Inflammatory macrophage treated with lipopolysaccharide for 1 hour (primary cell): ENCODE data around the gene KMT2B.
"Not testable (repeated sequence)": the region's sequence is repeated elsewhere in the genome, so short reads cannot be mapped to it uniquely, and the experiment has no call there.

ENCODE experiments used
- DNase-seq, 2 donors: peaks; one replicate each; pipeline ENCODE4 v3.0.0-alpha.2; 2020 to 2022

The KMT2B gene

DNA sequence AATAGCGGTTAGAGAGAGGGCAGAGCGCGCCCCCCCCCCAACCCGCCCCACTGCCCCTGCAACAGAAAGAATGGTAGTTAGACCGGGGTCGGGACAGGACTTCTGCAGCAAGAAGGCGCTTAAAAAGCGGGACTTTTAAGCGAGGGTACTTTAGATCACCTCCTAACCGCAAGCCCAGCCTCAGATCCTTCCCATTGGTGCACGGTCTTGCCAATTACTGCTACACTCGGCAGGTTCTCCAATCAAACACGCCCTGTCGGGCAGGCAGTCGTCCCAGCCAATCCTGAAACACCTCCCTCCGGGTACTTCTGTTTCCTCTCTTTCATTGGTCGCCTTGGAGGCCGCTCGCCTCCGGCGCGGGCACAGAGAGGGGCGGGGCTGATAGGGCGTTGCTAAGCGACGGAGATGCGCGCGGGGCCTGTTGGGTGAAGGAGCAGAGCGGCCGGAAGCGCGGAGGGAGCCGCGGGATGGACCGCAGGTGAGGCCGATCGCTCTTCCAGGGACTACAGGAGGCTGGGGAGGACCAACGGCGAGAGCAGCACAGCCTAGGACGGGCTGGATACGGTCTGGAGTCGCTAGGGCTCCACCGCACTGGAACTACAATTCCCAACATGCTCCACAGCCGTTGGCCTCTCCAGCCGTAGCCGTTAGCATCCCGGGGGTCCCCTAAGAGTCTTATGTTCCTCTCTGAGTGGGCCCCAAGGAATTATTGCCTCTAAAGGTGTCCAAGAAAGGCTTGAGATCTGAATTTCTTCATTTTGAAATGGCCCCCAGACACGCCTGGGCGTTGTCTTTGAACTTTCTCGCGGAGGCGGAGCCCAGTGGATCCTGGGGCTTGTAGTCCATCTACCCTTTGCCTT lies 40.2 kb downstream of the KMT2B start, which contains the start of gene PROSER3:
TSS of gene PROSER3 (plus strand) at position 428 of the 860 bp plus-strand sequence. CDS start at position 468, 40 bp downstream.
- peak; percentile 99 for DNase-seq

DNA sequence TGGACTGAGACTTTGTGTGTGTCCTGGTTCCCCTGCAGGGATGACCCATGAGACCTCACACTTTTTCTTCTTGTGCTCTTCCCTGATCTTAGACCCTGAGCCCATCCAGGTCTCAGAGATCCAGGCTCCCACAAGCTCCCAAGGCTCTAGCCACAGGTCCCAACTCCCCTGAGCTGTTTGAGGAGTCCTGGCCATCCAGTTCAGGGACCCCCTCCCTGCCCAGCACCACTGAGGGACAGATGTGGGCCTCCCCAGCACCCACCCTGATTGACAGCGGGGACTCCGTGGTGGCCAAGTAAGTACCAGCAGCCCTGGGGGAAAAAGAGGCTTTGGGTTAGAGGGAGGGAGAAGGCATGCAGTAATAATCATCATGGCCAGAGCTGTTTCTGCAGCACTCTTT lies 41.9 kb downstream of the KMT2B start:
- no peak for DNase-seq

DNA sequence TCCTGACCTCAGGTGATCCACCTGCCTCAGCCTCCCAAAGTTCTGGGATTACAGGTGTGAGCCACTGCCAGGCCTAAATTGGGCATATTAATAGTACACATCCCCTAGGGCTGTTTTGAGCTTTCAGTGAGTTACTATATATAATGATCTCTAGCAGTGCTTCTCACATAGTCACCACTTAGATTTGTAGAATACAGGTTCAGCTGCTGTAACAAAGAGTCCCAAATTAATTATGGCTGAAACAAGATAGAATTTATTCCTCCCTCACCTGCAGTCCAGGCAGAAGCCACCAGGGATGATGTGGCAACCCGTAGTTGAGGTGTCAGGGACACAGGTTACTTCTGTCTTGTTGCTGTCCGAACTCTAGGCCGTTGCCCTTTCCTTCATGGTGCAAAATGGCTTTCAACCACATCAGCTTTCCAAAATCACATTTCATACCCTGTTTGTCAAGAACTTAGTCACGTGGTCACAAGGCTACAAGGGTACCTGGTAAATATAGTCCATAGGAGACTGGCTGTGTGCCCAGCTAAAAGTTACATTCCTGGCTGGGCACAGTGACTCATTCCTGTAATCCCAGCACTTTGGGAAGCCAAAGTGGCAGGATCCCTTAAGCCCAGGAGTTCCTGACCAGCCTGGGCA lies 43.0 kb downstream of the KMT2B start:
- DNase-seq: no peak

DNA sequence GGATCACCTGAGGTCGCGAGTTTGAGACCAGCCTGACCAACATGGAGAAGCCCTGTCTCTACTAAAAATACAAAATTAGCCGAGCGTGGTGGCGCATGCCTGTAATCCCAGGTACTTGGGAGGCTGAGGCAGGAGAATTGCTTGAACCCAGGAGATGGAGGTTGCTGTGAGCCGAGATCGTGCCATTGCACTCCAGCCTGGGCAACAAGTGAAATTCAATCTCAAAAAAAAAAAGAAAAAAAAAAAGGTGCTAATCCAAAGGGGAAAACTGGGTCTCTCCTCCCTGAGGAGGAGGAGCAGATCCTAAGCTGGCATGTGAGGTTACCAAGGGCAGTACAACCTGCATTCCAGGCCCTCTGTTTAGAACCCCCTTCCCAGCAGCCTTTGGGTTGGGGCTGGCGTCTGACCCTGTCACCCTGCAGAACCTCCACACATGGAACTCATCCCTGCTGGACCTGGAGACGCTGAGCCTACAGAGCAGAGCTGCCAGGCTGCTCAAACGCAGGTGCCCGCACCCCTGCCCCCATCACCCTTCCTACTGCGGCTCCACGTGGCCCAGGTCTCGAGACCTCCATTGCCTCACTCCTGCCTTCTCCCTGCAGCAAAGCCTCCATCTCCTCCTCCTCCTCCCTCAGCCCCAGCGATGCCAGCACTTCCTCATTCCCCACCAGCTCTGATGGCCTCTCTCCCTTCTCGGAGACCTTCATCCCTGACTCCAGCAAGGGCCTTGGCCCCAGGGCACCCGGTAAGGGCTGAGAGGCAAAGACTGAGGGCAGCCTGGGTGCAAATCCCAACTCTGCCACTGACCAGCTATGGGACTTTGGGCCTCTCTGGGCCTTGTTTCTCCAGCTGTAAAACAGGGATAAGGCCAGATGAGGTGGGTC lies 46.9 kb downstream of the KMT2B start:
- no peak for DNase-seq

DNA sequence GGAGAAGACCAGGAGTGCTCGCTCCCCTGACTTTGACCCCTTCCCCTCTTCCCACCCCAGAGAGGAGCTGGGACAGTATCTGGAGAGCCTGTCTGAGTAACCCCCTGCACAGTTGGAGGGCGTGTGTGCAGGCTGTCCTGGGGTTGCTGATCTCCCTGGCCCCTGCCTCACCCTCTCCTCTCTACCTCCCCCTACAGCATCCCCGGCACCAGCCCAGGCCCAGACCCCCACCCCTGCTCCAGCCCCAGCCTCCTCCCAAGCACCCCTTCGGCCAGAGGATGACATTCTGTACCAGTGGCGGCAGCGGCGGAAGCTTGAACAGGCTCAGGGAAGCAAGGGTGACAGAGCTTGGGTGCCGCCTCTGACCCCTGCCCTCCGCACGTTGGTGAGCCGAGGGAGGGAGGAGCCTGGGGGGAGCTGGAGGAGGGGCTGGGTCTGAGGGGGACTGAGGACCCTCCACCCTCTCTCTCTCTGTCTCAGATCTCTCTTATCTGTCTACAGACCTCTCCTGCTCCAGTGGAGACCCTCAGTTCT lies 48.8 kb downstream of the KMT2B start:
- DNase-seq: no peak

DNA sequence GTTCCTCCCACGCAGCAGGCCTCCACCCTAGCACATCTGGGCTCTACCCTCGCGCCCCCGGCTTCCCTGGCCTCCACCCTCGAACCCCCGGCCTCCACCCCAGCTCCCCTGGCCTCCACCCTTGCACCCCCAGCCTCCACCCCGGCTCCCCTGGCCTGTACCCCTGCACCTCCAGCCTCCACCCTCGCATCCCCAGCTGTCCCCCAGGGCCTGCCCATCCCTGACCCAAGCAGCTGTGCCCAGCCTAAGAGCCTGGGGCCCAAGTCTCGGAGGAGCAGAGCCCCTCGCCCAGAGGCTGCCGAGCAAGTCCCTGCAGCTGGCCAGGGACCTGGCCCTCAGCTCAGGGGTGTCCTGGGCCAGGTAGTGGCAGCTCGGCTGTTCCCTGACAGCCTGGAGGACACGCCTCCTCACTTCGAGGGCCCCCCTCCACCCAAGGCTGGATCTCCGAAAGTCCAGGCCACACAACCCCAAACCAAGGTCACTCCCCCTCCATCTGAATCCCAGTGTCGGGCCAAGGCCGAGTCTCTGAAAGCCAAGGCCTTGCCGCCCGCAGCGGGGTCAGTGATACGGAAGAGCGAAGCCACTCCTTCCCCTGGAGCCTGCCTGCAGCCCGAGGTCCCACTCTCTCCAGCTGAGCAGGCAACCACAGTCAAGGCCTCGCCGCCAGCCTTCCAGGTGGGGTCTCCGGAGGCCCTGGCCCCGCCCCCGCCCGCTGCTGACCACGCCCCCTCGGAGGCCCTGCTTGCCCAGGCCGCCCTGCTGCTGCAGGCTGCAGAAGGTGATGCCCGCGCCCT lies 49.7 kb downstream of the KMT2B start:
- no peak for DNase-seq

DNA sequence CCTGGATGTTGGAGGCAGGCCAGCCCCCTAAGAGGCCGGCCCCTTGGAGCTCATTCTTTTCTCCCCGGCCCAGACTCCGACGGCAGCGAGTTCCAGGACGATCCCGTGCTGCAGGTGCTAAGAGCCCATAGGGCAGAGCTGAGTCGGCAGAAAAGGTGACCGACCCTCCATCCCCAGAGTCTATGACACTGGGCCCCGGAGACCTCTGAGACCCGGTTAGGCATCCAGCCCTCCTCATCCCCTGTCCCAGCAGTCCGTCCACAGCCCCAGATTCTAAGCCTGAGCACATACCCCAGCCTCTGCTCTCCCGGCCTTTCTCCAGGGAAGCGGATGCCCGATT lies 50.2 kb downstream of the KMT2B start:
- DNase-seq: no peak

GRCh38 chr19:35772362-35772761 lies 54.6 kb downstream of the KMT2B start:
- DNase-seq: not testable (repeated sequence)

DNA sequence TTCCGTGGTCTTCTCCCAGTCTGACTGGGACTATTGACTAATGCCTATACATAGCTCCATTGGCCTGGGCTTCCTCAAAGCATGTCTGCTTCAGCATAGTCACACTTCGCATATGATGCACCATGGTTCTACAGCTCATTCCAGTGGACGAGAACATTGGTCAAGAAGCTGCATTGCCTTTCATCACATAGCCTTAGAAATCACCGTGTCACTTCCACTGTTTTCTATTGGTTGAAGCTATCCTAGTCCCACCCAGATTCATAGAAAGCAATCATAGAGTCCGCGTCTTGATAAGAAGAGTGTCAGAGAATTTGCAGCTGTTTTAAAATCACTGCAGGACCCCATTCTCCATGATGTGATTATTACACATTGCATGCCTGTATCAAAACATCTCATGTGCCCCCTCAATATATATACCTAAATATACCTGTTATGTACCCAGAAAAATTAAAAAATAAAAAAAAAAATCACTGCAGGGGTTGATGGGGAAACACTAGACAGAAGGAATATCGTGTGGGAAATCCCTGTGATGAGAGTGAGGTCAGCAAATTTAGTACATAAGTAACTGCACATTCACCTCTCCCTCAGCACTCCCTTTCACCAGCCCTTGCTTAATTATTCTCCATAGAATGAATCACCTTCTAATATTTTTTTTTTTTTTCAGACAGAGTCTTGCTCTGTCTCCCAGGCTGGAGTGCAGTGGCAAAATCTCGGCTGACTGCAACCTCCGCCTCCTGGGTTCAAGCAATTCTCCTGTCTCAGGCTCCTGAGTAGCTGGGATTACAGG lies 55.4 kb downstream of the KMT2B start:
- DNase-seq: peak; percentile 23 to 54

DNA sequence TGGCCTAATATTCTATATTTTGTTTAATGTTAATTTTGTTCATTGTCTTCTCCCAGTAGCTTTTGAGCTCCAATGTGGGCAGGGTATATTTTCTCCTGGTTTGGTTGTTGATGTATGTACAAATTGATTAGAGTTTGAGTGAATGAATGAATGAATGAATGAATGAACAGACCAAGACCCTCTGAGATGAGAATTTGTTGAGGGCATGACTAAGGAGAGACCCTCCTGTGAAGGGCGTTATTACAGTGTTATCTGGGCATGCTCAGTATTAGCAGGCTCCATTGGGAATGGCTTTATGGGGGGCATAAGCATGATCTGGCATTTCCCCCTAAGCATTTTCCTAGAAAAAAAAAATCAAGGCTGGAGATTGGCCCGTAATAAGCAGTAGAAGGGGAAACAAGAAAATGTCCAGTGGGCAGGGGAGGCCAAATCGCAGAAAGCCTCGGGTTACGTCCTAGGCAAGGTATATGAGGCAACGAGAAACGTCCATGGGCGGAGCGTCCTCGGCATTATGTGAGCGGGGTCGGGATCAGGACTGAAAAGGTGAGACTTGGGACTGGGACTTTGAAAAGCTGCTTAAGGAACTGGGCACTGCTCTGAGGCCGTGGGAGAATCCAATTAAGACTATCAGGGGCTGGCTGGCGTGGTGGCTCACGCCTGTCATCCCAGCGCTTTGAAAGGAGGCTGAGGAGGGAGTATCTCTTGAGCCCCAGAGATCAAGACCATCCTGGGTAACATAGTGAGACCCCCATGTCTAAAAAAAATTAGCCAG lies 56.7 kb downstream of the KMT2B start:
- DNase-seq: no peak

DNA sequence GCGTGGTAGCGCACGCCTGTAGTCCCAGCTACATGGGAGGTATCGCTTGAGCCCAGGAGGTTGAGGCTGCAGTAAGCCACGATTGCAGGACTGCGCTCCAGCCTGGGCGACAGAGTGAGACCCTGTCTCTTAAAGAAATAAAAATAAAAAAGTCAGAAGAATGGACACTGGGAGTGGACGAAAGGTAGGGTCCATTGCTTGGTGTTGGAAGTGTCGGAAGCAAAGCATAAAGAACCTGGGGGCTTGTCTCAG lies 57.2 kb downstream of the KMT2B start:
- DNase-seq: no peak

DNA sequence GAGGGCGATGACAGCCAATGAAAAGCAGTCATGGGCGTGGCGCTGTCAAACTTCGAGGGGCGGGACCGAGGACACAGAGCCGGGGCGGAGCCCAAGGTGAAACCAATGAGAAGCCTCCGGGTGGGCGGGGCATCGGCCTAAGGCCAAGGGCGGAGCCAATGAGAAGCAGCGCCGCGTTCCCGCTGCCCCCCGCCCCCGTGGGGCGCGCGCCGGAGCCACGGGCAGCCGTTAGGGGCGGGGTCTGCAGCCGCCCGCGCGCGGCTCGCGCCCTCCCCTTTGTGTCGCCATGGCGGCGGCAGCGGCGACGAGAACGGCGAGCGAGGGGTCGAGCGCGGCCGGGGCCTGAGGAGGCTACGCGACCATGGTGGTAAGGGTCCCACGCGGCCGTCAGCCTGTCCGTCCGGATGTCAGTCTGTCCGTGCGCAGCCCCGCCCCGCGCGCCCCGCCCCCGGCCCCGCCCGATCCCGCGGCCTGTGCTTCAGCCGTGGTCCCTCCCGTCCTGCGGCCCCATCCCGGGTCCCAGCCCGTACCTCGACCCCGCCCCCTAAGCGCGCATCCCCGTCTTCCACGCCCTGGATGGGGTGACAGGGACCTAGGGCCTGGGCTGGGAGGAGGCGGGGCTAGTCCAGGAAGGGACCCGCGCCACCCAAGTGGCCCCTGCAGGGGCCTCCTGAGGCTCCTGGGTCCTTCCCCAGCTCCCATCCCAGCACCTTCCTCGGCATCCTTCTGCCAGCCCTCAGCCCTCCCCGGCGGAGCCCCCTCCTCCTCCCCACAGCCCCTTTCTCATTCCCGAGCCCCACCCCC lies 57.7 kb downstream of the KMT2B start, which contains the start of gene ARHGAP33:
TSS of gene ARHGAP33 (plus strand) at position 267 of the 804 bp plus-strand sequence. CDS start at position 362, 95 bp downstream.
- peak; percentile 98 to 100 for DNase-seq

DNA sequence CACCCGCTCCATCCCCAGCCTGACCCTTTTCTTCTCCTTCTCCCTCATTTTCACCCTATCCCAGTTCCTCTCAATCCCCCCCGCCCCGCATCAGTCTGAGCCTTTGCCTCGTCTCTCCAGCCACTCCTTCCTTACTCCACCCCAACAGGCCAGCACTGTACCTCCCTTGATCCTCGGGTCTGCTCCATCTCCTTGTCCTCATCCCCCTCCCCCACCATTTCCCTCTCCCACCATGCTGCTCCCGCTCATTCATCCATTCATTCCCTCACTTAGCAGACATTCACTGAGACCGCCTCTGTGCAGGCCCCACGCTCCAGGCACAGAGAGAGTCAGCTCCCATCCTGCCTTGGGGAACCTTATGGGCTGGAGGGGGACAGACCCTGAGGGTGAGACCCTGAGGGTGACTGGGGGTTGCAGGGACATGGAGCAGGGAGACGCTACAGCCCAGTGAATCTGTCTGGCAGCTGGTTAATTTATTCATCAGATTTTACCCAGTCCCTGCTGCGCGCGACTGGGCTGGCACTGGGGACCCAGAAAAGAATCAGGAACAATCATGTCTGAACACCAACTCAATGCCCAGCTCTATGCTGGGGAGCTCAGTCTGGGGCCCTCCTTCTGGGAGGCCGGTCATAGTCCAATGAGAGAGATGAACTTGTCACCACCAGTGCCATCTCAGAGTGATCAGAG lies 58.4 kb downstream of the KMT2B start:
- DNase-seq: no peak

DNA sequence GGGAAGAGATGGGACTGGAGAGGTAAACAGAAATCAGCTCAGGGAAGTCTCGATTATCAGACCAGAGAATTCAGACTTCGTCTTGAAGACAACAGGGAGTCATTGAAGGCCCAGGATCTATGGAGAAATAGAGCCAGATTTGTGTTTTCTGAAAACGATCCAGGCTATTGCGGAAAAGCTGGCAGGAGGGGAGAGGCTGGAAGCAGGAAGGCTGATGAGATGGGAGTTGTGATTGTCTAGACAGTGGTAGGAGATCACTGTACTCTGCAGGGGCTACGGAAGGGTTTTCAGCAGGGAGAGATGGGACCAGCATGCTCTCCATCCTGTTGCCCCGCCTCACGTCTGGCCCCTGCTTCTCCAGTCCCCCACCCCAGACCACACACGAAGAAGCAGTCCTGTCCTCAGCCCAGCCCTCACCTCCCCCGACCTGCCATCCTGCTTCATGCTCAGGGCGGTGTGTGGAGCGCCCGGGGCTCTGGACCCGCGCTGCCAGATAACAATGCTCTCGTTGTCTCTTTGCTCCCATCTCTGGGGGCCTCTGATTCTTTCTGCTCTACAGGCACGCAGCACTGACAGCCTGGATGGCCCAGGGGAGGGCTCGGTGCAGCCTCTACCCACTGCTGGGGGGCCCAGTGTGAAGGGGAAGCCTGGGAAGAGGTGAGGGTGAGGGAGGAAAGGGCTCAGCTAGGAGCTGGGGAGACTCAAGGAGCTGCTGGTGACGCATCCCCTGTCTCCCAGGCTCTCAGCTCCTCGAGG lies 59.5 kb downstream of the KMT2B start:
- DNase-seq: no peak

- no peak for DNase-seq
Measured at GRCh38 chr19:35777961-35778360, 60.2 kb downstream of the KMT2B start.

DNA sequence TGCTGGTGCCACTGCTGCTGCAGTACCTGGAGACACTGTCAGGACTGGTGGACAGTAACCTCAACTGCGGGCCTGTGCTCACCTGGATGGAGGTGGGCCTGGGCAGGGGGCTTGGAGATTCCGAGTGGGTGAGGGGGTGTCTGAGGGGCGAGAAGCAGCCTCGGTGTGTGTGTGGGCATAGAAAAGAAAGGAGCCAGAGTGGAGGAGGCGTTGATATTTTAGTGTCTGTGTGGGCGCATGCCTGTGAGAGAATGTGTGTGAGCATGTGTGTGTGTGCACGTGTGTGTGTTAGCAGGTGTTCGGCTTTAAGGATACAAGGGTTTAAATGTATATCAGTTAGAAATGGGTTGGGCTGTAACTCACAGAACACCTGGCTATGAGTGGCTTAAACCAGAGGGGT lies 61.2 kb downstream of the KMT2B start:
- no peak for DNase-seq

- no peak for DNase-seq
Measured at GRCh38 chr19:35780058-35780457, 62.3 kb downstream of the KMT2B start.

- no peak for DNase-seq
Measured at GRCh38 chr19:35780717-35781116, 62.9 kb downstream of the KMT2B start.

GRCh38 chr19:35781650-35782049 lies 63.8 kb downstream of the KMT2B start:
- DNase-seq: no peak
